HUES64 (cell line): Measurements from ENCODE around the gene TBXAS1.

Source experiments
- H3K27ac ChIP-seq: 2 replicates; pipeline ENCODE4 v1.7.0; 2013; ENCODE audit warnings: low read depth, low read length, inconsistent platforms
- H3K27me3 ChIP-seq: 2 replicates; pipeline ENCODE4 v1.6.1; 2013; ENCODE audit warnings: mild to moderate bottlenecking, low read length; ENCODE audit not compliant: insufficient read depth
- H3K36me3 ChIP-seq: 2 replicates; pipeline ENCODE4 v1.6.1; 2013; ENCODE audit warnings: mild to moderate bottlenecking, low read length; ENCODE audit not compliant: insufficient read depth
- H3K4me1 ChIP-seq: 2 replicates; pipeline ENCODE4 v1.6.1; 2013; ENCODE audit warnings: mild to moderate bottlenecking, low read length, moderate library complexity; ENCODE audit not compliant: insufficient read depth
- H3K4me3 ChIP-seq: 2 replicates; pipeline ENCODE4 v1.5.1; 2013; ENCODE audit warnings: mild to moderate bottlenecking, low read length, moderate library complexity
- H3K9ac ChIP-seq: 2 replicates; pipeline ENCODE4 v1.6.1; 2013; ENCODE audit warnings: mild to moderate bottlenecking, low read depth, low read length
- H3K9me3 ChIP-seq: 2 replicates; pipeline ENCODE4 v1.6.1; 2013; ENCODE audit warnings: low read depth, low read length; ENCODE audit not compliant: insufficient read depth
- WGBS: fragments of 150-250, 120-280 bp; methylation state at CpG from one replicate; pipeline ENCODE4 v1.1.7; 2013; ENCODE audit warnings: missing lambda C conversion rate; 5-methylcytosine and 5-hydroxymethylcytosine counted together

The TBXAS1 gene

GRCh38 chr7:139973101-139974050 is 144.3 kb downstream of the TBXAS1 start:
- WGBS, result 59% methylated on average over 6 of the region's 11 CpGs
- no peak overlapping the region for H3K27ac ChIP-seq
- H3K36me3 ChIP-seq, result no peaks in the 10 kb centered on the region
- no peaks in the 10 kb centered on the region for H3K9me3 ChIP-seq
- peaks cover 58% of the 10 kb centered on the region for H3K4me1 ChIP-seq
- H3K4me3 ChIP-seq, result no peak overlapping the region
- no peaks in the 10 kb centered on the region for H3K27me3 ChIP-seq
- no peak overlapping the region for H3K9ac ChIP-seq

DNA sequence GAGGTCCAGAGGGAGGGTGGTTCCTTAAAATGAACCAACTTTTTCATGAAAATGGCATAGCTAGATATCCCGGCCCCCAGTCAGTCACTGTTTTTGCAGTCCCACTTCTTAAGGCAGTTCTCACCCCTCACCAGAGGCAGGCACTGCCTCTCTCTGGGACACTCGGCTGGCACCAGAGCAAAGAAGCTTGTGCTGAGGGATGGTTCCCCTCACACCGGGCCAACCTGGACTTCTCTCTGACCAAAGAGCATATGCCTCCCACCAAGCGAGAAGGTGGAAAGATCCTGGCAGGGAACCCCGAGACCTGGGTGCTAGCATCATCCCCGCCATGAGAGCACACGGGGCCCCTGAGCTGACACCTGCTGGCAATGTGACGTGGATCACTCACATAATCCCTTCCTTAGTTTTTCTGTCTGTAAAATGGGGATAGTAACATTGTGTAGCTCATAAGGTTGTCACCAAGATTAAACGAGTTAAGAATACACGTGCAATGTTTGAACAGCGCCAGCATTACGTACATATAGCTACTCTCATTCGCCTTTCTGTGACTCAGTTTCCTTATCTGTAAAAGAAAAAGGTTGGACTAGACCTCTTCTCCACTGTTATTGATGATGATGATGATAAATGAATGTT is 145.2 kb downstream of the TBXAS1 start:
- no peaks in the 10 kb centered on the region for H3K27me3 ChIP-seq

DNA sequence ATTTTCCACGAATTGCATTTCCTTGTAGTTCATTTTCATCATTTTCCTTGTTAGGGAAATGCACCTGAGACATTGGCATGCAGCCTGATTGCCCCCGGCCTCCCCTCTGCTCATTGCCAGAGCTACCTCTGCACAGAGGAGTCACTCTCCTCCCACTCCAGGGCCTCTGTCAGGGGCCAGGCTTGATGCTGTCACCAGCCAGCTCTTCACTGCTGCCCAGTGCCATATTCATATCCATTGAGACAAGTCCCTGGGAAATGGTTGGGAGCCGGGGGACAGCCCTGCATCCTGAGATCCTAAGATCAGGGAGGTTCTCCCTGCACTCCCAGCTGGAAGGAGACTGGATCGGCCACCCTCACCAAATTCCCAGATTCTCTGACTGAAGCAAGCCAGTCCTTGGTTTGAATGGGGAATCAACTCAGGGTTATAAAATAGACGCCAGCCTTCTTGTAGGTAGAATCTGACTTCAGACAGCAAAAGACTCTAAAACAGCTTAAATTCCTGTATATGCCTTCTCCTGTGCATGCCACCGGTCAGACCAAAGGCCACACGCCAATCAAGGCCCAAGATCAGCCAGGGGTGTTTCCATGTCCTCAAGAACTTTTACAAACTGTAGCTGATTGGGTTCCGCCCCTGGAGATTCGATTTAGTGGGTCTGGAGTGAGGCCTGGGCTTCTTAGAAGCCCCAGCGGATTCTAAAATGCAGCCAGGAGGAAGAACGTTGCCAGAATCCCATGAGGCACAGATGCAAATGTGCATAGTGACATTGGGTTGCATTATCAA is 147.2 kb downstream of the TBXAS1 start:
- no peak overlapping the region for H3K9ac ChIP-seq
- 84% methylated on average over 11 of the region's 11 CpGs for WGBS
- peaks cover 43% of the 10 kb centered on the region for H3K4me1 ChIP-seq
- no peaks in the 10 kb centered on the region for H3K9me3 ChIP-seq
- H3K36me3 ChIP-seq, result no peaks in the 10 kb centered on the region
- no peak overlapping the region for H3K4me3 ChIP-seq
- no peaks in the 10 kb centered on the region for H3K27me3 ChIP-seq
- H3K27ac ChIP-seq, result no peak overlapping the region

More for the DNA sequence above, 145.2 kb downstream of the TBXAS1 start:
- Histone ChIP-seq H3K4me1 (peaks cover 55% of the 10 kb centered on the region), H3K27ac (peak overlapping the region; percentile 31; the same call in 1 of the 2 replicates), H3K4me3 (no peak overlapping the region), H3K9ac (no peak overlapping the region), H3K36me3 (no peaks in the 10 kb centered on the region), H3K9me3 (no peaks in the 10 kb centered on the region)
- 89% methylated on average over 12 of the region's 13 CpGs for WGBS

DNA sequence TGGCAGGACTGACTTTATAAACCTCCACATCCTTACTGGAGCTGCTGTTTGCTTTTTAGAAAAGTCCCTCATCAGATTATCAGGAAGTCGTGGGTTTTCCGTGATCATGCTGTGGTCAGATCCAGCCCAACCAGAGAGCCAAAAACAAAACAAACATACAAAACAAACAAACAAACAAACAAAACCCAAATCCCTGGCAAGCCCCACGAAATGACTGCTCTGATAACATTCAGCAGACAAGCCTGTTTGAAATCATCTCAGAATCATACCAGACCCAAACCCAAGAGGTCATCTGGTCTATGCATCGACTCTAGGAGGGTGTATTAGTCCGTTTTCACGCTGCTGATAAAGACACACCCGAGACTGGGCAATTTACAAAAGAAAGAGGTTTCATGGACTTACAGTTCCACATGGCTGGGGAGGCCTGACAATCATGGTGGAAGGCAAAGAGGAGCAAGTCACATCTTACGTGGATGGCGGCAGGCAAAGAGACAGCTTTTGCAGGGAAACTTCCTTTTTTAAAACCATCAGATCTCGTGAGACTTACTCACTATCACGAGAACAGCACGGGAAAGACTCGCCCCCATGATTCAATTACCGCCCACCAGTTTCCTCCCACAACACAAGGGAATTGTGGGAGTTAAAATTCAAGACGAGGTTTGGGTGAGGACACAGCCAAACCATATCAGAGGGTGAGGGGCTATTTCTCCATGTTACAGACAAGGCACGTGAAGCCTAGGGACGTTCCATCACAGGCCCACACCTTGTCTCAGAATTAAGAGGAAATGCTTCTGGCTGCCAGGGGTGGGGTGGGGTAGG is 148.0 kb downstream of the TBXAS1 start:
- no peak overlapping the region for H3K9ac ChIP-seq
- 94% methylated on average over 16 of the region's 17 CpGs for WGBS
- peaks cover 41% of the 10 kb centered on the region for H3K4me1 ChIP-seq
- no peak overlapping the region for H3K4me3 ChIP-seq
- no peaks in the 10 kb centered on the region for H3K36me3 ChIP-seq
- no peak overlapping the region for H3K27ac ChIP-seq
- H3K9me3 ChIP-seq, result no peaks in the 10 kb centered on the region
- no peaks in the 10 kb centered on the region for H3K27me3 ChIP-seq

DNA sequence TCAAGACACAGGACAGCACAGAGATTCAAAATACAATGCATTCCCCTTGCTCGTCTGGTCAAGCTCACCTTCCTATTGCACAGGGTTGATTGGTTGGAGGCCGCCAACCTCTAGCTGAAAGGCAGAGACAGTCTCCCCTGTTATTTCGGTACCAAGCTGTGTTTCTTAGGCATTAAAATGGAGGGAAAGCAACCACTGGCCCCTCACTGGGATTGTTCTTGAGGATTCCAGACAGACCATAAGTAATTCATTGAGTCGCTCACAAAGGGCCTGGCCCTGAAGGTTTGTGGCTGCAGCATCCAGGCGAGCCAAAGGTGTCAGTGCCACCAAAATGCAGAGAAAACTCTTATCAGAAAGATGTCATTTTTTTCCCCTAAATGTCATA is 152.4 kb downstream of the TBXAS1 start:
- no peaks in the 10 kb centered on the region for H3K36me3 ChIP-seq
- H3K4me1 ChIP-seq, result peaks cover 10% of the 10 kb centered on the region
- no peak overlapping the region for H3K4me3 ChIP-seq
- no peaks in the 10 kb centered on the region for H3K9me3 ChIP-seq
- no peaks in the 10 kb centered on the region for H3K27me3 ChIP-seq
- WGBS, result 80% methylated on average over 5 of the region's 5 CpGs
- no peak overlapping the region for H3K9ac ChIP-seq
- H3K27ac ChIP-seq, result no peak overlapping the region

GRCh38 chr7:139982927-139983920 is 154.2 kb downstream of the TBXAS1 start:
- WGBS, result 94% methylated on average over 9 of the region's 9 CpGs
- no peaks in the 10 kb centered on the region for H3K9me3 ChIP-seq
- no peak overlapping the region for H3K27ac ChIP-seq

DNA sequence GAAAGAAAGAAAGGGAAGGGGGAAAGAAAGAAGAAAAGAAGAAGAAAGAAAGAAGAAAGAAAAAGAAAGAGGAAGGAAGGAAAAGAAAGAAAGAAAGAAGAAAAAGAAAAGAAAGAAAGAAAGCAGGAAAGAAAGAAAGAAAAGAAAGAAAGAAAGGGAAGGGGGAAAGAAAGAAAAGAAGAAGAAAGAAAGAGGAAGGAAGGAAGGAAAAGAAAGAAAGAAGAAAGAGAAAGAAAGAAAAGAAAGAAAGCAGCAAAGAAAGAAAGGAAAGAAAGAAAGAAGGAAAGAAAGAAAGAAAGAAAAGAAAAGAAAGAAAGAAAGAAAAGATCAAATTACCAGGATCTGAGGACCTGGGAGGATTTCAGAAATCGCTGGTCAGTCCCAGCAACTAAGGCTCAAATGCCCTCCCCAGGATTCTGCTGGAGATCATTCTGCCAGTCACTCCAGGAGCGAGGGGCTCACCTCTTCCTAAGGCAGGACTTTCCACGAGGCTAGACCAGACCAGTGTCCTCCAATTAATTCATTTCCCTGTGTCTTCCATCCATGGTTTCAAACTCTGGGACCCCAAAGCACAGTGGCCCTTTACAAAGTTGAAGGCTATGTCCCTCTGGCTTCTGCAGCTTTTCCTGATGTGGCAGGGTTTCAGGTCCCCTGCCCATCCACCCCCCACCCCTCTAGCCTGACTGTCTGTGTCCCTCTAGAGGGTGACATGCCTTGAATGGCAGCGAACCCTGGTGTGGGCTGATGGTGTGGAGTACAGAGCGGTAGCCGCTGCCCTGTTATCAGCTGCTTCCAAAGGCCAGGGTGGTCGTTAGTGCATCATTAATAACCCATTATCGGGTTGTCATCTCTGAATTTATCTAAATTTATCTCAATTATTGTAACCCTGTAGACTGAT is 155.8 kb downstream of the TBXAS1 start:
- no peaks in the 10 kb centered on the region for H3K27me3 ChIP-seq
- 79% methylated on average over 8 of the region's 8 CpGs for WGBS
- no peak overlapping the region for H3K9ac ChIP-seq

More at GRCh38 chr7:139982927-139983920, 154.2 kb downstream of the TBXAS1 start:
- H3K36me3 ChIP-seq, result no peaks in the 10 kb centered on the region
- H3K4me3 ChIP-seq, result no peak overlapping the region
- H3K9ac ChIP-seq, result no peak overlapping the region
- peaks cover 6% of the 10 kb centered on the region for H3K4me1 ChIP-seq
- H3K27me3 ChIP-seq, result no peaks in the 10 kb centered on the region

GRCh38 chr7:139985811-139986210 is 156.7 kb downstream of the TBXAS1 start:
- no peak overlapping the region for H3K27ac ChIP-seq
- H3K9me3 ChIP-seq, result no peaks in the 10 kb centered on the region
- 93% methylated on average over 10 of the region's 10 CpGs for WGBS
- H3K9ac ChIP-seq, result no peak overlapping the region
- H3K36me3 ChIP-seq, result no peaks in the 10 kb centered on the region
- no peaks in the 10 kb centered on the region for H3K27me3 ChIP-seq
- no peak overlapping the region for H3K4me3 ChIP-seq
- H3K4me1 ChIP-seq, result peaks cover 6% of the 10 kb centered on the region

More for the DNA sequence above, 155.8 kb downstream of the TBXAS1 start:
- no peaks in the 10 kb centered on the region for H3K36me3 ChIP-seq
- H3K4me1 ChIP-seq, result peaks cover 6% of the 10 kb centered on the region
- H3K4me3 ChIP-seq, result no peak overlapping the region
- H3K27ac ChIP-seq, result no peak overlapping the region
- no peaks in the 10 kb centered on the region for H3K9me3 ChIP-seq
